ENCODE data around the gene HERC2. TPM values are rescaled to one million over a fixed set of nuclear protein-coding genes. Genes with fewer than 3 reads are reported as not detected.
A peak's percentile ranks its signal among the peaks of the same experiment; 100 is the strongest.

The HERC2 gene
- total and polyA plus RNA-seq, 9 of the 15 experiments (the other 6 are each of a cell fraction or from before 2014, with no cell fraction given) = 10.6 to 84.0 (median 42.6) TPM

DNA sequence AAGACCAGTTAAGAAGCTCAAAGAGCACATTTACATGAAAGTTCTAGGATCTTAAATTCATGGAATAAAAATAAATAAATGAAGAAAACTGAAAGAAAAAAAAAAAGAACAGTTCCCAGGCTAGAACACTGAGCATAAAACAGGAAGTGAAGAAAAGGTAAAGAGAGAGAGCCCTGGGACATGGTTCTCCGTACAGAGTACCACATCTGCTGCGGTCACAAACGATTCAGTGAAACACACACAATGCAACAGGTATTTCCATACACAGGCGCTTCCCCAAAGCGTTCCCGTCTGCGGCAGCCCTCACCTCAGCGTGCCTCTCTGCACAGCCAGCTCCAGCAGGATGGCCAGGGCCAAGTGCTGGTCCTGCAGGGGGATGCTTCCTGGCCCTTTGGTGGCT is 49.4 kb downstream of the HERC2 start:
- H3K27me3 ChIP-seq (ENCODE audit: control insufficient read depth in 2 of 2, insufficient read depth in 2 of 2, low read length in 2 of 2) = no peaks in the 10 kb centered on the region
- H2AFZ ChIP-seq (ENCODE audit: low read depth, low read length) = no peak overlapping the region
- H3K79me2 ChIP-seq (ENCODE audit: control insufficient read depth, insufficient read depth, low read length) = no peaks in the 10 kb centered on the region; the same call in 2 of the 3 replicates
- H3K36me3 ChIP-seq (ENCODE audit: control insufficient read depth, insufficient read depth, low read length) = peaks cover 71% of the 10 kb centered on the region; the same call in 2 of the 3 replicates
- FAIRE-seq (no peak), DNase-seq (ENCODE audit: extremely low read depth in 1 of 4, low spot score in 3 of 4) (no peak), ATAC-seq (no peak)
- no TSS peak for BruUV-seq (replicated peaks)
- no peak overlapping the region for H3K27ac ChIP-seq (ENCODE audit: extremely low read depth, low read depth, low read length)
- POLR2A ChIA-PET = no interaction called here
- no peaks in the 10 kb centered on the region for H3K9me1 ChIP-seq (ENCODE audit: control insufficient read depth, insufficient read depth, low read length)
- intact Hi-C loops (cut with micrococcal nuclease) (no loop called here), in situ Hi-C loops (cut with MboI) (no loop called here)
- H3K9ac ChIP-seq (ENCODE audit: insufficient read depth in 1 of 2, low read depth in 2 of 2, low read length in 2 of 2) = no peak overlapping the region
- TF ChIP-seq ZNF24 (IDR thresholded peaks at IDR 0.05) (no peak), EGR1 (conservative IDR thresholded peaks at IDR 0.05) (no peak), ZNF79 (CRISPR knock-in tag; IDR thresholded peaks at IDR 0.05; ENCODE audit: low read depth) (no peak), MITF (IDR thresholded peaks at IDR 0.05) (no peak), ZBTB34 (CRISPR knock-in tag; IDR thresholded peaks at IDR 0.05) (no peak), HDAC6 (IDR thresholded peaks at IDR 0.05; ENCODE audit: low read depth, low read length) (no peak), SPI1 (IDR thresholded peaks at IDR 0.05; ENCODE audit: borderline replicate concordance, low read depth, low read length) (peak; percentile 49; the same call in 1 of the 2 replicates), ZC3H11A (IDR thresholded peaks at IDR 0.05; ENCODE audit: low read depth, low read length) (no peak)
- no peaks in the 10 kb centered on the region for H4K20me1 ChIP-seq (replicated peaks; ENCODE audit: control insufficient read depth, insufficient read depth, low read length)
- CTCF ChIA-PET (ENCODE audit: low intra/inter-chr PET ratio) = no interaction called here
- no peaks in the 10 kb centered on the region for H3K9me3 ChIP-seq (replicated peaks; ENCODE audit: control insufficient read depth, insufficient read depth, low read depth, low read length)
- no peak overlapping the region for H3K4me3 ChIP-seq
- no peak overlapping the region for H3K4me2 ChIP-seq (ENCODE audit: insufficient read depth, low read length)
- 95% methylated on average over 8 of the region's 8 CpGs for WGBS (ENCODE audit: insufficient coverage, low coverage, missing lambda C conversion rate)
- peaks cover 0 to 10% of the 10 kb centered on the region in 2 experiments; a peak in 1 of 5 replicates for H3K4me1 ChIP-seq (replicated peaks in 1 of 2; ENCODE audit: control insufficient read depth in 2 of 2, insufficient read depth in 2 of 2, low read length in 2 of 2)
